Peyer's patch (tissue), 4 donors: ENCODE results near the gene STIM2.

Experiments used
- CTCF ChIP-seq, 6 experiments: fragments of 450-650 bp in 4 of 6; fragments of 200-600 bp in 2 of 6; sonication (generic) in 1 of 6; IDR thresholded peaks; one replicate each; pipeline ENCODE4 v1.5.1; 2017 to 2019; ENCODE audit warnings: antibody characterized with exemption in 6 of 6, mild to moderate bottlenecking in 3 of 6, moderate library complexity in 1 of 6
- POLR2A ChIP-seq, 2 donors: fragments of 450-650 bp; IDR thresholded peaks; one replicate each; pipeline ENCODE4 v1.5.1; 2017; ENCODE audit warnings: antibody characterized with exemption in 2 of 2, mild to moderate bottlenecking in 2 of 2, moderate library complexity in 2 of 2

DNA sequence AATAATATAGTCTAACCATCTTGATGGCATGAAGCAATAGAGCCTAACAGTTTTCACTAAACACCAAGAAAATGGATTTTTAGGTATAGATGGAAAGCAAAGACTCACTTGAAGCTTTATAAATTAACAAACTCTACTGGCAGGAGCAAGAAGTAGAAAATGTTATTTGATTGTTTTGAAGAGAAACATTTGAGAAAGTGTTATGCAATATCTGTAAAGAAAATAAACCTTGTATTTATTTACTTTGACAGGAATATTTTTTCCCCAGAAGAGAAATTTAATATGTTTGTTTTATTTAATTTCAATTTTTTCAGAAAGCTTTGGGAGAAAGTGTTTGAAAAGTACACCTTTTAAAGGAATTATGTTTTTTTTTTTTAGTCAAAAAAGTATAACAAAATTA lies 139.0 kb downstream of the STIM2 start:
- TF ChIP-seq CTCF (IDR thresholded peaks at IDR 0.05) (no peak), POLR2A (IDR thresholded peaks at IDR 0.05) (no peak)
